Ecto neural progenitor cell (in vitro differentiated cells): ENCODE measurements around the gene MITF.

Experiments used
- DNase-seq: peaks from one replicate; pipeline ENCODE4 v3.0.0-alpha.2; 2018; ENCODE audit warnings: low spot score

The MITF gene

DNA sequence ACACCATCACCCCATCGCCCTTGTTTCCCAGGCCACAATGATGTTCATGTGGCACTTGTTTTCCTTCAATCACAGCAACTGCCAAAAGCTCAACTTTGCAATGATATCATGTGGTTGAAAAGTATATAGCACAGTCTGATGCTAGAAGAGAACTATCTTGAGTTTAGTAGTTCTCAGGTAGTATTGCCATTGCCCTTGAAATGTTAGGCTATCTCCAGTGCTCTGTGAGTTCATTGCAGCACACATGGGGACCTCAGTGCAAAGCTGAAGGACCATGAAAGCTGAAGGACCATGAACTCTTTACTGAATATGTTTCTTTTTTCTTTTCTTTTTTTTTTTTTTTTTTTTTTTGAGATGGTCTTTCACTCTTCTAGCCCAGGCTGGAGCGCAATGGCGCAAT, 224.4 kb downstream of the MITF start:
- DNase-seq, result no peak

DNA sequence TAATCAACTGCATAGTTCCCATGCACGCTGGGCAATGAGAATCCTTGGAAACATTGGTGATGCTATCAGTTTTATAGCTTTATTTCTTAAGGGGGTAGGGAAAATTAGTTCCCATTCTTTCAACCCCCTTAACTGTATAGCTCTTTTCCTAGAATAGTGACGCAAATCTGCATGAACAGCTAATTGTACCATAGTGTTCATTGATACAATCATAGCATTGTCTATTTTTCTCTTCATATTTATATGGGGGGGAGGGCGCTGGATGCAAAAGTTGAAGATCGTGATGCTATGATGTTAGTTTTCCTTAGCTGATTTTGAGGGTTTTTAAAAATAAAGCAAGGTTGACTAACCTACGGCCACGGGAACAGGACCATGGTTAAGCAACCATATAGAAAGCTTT, 227.9 kb downstream of the MITF start:
- no peak for DNase-seq

DNA sequence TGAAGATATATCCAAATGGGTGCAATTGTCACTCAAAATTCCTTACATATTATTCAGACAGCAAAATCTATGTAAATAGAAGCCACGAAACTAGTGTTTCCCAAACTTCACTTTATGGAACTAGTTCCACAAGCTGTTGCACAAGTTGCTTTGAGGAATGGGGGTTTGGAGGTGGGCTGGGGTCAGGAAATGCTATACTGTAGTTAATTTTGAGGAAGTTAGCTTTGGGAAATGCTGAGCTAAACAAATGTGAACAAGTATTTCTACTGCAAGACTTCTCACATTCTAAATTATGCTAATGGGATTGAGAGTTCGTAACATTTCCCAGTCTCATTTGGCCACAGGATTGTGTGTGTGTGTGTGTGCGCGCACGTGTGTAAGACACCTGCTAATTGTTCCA, 231.6 kb downstream of the MITF start:
- no peak for DNase-seq

DNA sequence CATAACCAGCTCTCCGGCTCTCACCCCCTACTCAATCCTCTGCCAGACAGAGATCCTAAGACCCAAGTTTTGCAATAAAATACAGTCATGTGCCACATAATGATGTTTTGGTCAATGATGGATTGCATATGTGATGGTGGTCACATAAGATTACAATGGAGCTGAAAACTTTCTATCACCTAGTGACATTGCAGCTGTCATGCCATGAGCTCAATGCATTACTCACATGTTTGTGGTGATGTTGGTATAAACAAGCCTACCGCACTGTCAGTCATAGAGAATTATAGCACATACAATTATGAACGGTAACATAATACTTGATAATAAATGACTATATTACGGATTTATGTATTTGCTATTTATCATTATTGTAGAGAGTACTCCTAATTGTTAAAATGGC, 233.4 kb downstream of the MITF start:
- DNase-seq, result no peak

DNA sequence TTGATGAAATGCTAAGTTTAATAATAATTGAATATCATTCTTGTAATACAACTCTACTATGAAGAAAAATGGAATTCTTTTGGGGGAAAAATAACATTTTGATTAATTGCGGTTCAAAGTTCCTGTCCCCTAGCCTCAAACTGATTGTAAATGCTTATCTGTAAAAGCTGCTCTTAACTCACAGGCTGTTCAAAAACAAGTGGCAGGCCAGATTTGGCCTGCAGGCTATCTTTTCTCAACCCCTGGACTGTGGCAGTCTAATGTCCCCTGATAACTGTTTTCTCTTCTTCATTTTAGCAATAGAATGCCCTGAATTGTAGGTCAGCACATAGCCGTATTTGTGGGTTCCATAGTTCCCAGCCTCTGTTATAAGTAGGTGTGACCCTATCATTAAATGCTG, 236.8 kb downstream of the MITF start:
- no peak for DNase-seq

DNA sequence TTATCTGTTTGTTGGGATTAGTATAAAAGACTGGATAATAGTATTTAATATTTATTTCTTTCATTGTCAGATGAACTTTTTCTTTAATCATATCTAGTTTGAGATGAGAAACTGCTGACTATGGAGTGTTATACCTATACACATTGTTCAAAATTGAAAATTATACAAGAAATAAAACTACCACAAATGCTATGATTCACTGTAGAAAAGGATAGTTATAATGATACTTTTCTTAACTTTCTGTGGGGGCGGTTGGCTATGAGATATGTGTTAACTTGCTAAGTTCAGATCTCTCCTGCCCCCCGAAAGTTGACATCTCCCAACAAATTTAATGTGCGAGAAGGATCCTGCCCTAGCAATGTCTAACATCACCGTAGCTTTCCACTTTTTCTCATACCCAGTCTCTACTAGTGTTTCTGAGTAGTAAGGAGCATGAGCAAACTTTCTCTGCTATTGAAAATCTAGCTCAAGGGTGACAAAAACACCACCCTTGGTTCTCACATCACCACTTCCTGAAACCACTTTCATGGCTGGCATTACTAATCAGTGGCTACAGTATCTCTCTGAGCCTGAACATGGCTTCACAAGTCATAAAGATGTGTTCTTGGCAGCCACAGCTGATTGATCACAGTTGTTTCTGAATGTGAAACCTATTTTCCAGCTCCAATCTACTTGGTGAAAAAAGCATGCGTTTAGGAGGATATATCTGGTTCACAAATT, 244.4 kb downstream of the MITF start:
- DNase-seq, result no peak

DNA sequence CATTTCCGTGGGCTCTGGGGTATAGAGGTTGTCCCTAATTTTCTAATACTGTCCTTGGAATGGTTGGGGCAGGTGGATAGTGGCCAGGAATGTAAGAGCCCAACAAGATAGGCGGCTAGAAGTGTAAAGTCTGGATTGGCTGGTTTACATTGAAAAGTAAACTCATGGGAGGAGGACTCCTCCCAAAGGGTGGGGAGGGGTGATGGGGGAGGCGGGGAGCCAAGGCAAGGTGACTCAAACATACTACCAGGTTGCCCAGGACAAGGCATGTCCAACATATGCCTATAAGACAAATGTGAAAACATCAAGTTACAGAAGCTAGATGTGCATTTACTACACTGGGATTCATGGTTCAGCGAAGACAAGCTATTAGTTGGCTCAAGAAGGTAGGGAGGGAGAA, 246.0 kb downstream of the MITF start:
- no peak for DNase-seq

DNA sequence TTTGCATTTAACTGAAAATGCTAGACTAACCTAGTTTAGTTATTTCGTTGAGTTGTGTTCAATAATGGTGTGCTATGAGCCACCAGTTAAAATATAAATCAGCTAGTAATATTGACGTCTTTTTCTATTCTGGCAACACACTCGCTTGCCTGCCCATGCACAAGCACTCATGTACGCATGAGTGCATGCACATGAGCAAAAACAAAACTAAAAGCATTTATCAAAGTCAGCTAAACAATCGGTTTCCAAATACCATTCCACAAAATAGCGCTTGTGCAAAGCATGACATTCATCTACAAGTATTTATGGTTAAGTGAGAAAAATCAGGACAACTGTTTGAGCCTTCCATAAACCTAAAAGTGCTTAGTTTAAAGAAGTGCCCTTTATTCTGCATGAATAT, 247.2 kb downstream of the MITF start:
- DNase-seq, result no peak

DNA sequence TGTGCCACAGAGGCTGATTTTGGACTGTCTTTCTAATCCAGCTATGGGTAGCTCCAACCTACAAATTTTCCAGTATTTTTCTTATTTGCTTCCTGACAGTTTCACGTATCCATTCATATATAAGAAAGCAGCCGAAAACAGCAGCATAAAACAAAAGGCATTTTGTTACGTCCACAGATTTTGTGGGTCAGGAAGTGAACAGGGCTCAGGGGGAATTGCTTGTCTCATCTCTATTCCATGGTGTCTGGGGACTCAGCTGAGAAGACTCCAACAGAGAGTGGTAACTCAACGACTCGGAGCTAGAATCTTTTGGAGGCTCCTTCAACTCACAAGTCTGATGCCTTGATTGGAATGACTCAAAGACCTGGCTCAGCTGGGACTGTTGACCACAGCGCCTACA, 248.6 kb downstream of the MITF start:
- no peak for DNase-seq

DNA sequence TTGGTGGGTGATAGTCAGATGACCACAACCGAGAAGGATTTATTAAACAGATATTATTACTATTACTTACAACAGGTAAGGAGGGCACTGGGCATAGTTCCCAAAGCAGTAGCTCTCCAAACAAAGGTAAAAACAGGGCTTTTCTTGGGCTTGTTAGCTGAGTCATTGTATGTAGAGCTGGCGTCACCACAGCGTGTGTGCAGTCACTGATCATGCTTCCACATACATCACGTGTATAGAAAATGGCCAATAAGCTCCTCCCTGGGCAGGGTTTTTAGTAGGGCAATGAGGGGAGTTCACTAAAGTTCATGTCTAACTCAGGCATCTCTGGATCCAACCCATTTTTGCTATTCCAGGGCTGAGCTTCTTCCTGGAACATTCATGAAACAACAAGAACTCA, 254.5 kb downstream of the MITF start:
- DNase-seq, result no peak

DNA sequence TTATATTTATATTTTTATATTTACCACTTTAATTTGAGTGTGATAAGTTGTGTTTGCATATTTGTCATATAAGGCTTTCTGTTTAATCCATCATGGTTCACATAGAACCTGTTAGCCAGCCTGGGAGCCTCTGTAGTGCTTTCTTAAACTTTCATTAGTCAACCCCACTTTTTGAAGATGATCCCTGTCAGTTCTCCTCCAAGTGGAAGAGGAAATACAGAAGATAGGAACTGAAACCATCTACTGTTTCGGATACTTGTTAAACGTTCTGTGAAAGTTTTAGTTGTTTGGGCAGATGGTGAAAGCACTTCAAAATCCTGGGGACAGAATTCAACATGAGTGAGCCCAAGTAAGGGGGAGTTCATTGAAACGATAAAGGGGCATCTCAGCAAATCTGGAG, 255.7 kb downstream of the MITF start:
- DNase-seq, result no peak

DNA sequence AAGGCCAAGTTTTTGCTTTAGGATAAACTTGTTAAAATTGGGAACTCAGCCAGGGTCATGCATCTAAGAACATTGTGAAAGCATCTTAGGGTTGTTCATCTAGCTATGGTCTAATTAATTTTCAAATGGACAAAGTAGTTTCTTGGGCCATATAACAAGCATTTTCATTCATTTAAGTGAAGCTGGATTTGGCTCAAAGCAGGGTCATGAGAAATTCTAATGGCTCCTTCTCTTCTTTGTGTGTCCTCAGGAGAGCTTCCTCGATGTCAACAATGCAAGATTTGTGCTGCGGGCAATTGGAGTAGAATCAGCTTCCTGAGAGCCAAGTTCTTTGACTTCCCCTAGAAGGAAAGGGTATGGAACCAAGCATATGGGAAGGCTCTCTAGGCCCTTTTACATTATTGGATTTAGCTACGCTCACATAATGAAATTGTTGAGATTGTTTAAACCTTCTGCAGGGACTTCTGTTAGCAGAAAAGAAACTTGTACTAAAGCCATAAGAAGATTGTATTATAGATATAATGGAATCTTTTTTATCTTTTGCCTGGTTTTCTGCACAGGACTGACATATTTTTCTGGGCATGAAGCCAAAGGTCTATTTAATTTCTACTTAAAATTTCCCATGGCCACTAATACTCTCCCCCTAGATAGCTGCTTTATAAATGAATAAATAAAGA, 258.5 kb downstream of the MITF start:
- no peak for DNase-seq

DNA sequence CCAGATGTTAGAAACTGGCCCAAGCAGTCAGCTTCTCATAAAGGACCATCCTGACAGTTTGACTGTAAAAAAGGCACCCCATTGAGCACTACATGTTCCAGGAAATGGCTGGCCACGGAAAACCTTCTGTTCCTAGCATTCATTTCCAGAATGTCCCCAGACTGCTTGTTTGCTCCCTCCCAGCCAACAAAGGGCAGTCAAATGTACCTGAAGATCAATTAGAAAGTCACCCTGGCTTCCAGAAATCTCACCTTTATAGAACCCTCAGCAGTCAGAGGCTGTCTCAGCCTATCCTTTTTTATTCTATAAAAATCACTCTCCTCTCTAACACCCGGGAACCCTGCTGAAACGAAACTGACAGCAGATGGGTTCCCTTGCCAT, 259.5 kb downstream of the MITF start:
- DNase-seq, result no peak

DNA sequence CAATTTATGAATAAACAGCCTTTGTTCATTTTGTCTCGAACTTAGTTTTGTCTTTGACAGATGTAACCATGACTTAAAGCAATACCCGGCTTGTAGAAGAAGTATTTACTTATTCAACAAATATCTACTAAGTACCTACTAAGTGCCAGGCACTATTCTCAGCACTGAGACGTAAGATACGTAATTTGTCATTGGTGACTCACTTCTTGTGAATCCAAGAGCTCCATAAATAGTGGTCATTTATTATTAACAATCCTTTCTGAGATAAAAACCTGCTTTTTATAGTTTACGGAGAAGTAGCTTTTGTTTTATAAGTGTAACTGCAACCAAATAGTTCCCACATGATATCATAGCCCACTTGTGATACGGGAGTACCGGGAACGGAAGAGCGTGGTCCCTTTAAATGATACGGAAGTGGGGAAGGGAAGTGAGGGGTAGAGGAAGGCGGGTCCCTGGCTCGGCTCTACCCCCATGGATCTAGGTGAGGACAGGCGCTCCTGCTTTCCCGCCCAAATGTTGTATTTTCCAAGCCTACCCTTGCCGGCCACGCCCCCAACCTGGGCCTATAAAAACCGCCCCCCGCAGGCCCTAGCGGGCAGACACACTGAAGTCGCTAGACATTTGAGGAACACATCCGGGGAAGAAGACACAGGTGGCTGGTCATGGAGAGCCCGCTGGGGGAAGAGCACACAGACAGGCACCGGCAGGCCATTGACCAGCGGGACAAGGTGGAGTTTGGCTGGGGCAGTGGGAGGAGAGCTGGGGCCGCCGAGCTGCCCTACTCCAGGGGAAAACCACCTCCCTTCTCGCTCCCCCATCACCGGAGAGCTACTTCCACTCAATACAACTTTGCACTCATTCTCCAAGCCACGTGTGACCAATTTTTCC, 260.1 kb downstream of the MITF start, which contains the start of gene SAMMSON:
Gene SAMMSON, plus strand, starts transcription at position 594 of the 888 bp plus-strand sequence.
- no peak for DNase-seq

DNA sequence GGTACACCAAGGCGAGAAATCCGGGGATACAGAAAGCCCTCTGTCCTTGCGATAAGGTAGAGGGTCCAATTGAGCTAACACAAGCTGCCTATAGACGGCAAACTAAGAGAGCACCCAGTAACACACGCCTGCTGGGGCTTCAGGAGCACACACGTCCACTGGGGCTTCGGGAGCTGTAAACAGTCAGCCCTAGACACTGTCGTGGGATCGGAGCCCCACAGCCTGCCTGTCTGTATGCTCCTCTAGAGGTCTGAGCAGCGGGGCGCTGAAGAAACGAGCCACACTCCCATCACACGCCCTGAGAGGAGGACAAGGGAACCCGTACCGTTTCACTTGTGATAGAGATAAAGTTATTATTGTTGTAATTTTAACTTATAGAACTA, 260.8 kb downstream of the MITF start:
- DNase-seq, result no peak

DNA sequence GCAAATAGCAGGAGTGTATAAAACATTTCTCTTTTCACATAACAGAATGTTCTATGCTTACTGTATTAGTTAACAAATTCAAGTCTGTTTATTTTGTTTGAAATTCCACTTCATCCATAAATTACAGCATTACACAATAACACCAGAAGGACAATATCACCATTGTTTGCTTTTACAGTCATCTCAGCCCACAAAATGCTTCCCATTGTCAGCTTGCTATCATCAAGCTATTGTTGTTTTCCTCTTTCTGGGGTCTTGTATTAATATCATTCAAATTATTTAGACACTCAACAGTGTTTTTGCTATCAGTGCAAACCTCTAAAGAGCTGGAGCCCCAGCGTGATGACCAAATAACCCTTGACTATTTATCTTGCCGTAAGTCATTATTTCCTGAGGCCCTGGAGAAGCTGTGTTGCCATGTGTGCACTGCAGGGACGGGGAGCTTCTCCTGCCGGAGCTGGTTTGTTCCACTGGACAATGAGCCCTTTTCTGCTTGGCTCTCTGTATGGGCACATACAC, 261.4 kb downstream of the MITF start:
- no peak for DNase-seq

DNA sequence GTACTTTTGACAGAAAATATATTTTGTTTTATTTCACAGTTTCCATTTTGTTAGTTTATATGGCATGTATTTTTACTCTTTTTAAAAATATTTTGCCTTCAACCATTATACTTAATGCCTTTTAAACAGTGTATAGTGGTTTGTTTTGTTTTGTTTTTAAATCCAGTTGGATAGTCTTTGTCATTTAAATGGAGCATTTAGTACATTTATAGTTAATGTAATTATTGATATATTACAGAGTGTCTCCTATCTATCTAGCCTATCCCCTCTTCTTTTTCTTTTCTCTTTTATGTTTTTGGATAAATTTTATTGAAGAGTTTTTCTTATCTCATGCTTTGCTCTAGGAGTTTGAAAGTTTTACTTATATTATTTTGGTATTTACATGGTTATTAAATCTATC, 263.9 kb downstream of the MITF start:
- no peak for DNase-seq

DNA sequence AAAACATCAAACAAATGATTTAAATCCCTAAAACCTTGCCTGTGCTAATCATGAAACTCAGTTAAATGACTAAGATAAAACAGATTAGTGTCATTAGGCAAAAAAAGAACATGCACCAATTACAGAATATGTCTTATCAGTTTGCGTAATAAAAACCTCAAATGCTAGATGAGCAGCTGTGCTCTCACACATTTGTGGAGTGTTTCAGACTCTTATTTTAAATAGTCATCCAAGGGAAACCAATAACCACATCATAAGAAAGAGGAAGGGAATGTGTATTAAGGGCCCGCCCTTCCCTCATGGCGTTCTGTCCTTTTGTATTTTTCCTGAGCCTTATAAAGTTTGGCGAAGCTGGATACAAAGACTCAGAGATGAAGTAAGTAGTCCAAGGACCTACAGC, 266.8 kb downstream of the MITF start:
- DNase-seq, result no peak

DNA sequence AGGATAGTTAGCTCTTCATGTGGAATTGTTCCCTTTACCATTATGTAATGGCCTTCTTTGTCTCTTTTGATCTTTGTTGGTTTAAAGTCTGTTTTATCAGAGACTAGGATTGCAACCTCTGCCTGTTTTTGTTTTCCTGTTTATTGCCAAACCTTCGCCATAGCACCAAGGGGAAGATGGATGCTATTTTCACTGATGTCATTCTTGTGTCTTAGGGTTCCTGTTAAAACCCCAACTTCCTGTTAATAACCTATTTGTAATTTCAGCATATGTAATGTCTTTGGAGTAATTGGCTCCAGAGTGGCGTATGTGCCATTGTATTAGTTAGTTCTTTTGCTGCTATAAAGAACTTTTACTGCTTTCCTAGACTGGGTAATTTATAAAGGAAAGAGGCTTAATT, 271.1 kb downstream of the MITF start:
- DNase-seq, result no peak

DNA sequence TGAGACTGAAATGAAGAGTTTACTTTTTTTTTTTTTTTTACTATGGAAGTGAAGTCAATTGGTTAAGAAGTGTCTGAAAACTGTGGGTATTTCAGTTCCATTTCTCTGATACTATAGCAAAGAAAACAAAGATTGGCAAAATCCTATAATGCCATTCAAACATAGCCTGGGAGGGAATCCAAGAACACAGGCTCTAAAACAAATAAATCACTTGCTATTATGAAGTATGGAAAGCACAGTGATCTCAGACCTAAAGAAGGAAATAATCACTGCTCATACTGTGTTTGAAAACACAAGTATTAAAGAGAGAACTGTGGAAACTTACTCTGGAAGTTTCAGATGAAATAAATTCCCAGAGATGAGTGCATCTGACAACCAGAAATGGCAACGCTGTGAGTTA, 272.3 kb downstream of the MITF start:
- DNase-seq, result no peak
